ENCODE data around the gene NFKB1. TPM values are rescaled to one million over a fixed set of nuclear protein-coding genes. Genes with fewer than 3 reads are reported as not detected.

Gene NFKB1
- polyA plus RNA-seq, 2 of the 4 experiments (the other 2 are of a cell fraction) = 15.2 to 18.3 TPM

DNA sequence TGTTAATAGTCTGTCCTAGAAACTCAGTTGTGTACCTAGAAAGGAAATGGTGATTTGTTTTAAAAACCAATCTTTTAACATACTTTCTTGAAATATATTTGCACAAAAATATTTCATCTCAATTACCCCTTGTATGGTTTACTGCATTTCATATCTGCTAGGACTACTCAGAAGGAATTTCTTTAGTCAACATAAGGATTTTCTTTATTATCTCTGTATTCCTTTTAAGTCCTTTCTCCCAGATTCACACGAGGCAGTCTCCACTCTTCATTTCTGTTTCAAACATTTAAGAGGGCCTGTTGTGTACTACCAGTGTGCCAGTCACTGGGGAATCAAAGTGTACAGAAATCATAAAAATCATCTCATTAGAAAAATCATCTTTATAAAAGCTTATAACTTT is 28.8 kb downstream of the NFKB1 start (continued):
- TF ChIP-seq ESRRA (IDR thresholded peaks at IDR 0.05; ENCODE audit: borderline replicate concordance, low read length) = no peak
- no peak for TF ChIP-seq JUNB (IDR thresholded peaks at IDR 0.05)
- no peak for TF ChIP-seq BHLHE40 (IDR thresholded peaks at IDR 0.05; ENCODE audit: low read depth, low read length)
- TF ChIP-seq MAX (IDR thresholded peaks at IDR 0.05) = no peak
- no peak for TF ChIP-seq HDAC2 (IDR thresholded peaks at IDR 0.05)
- TF ChIP-seq, protein P1, sequence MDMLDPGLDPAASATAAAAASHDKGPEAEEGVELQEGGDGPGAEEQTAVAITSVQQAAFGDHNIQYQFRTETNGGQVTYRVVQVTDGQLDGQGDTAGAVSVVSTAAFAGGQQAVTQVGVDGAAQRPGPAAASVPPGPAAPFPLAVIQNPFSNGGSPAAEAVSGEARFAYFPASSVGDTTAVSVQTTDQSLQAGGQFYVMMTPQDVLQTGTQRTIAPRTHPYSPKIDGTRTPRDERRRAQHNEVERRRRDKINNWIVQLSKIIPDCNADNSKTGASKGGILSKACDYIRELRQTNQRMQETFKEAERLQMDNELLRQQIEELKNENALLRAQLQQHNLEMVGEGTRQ (IDR thresholded peaks at IDR 0.05) = no peak
- no peak for TF ChIP-seq ZSCAN20 (CRISPR knock-in tag; IDR thresholded peaks at IDR 0.05)
- TF ChIP-seq ZFP36 (IDR thresholded peaks at IDR 0.05; ENCODE audit: borderline replicate concordance, partially characterized antibody) = no peak

DNA sequence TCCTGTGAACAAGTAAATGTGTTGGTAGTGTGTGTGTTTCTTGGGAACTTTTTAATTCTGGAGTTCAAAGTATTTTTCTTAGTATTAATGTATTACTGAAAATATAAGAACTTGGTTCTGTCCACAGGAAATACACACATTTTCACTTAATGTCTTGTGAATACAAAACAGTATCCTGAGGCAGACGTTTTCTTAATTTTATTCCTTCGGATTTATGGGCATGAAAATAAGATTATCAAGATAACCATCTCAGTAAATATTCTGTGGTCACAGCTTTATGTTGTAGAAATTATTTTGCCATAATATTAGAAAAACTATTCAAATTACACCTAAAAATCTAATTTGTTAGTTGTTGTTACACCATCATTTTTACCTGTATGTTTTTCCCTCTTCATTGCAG is 29.8 kb downstream of the NFKB1 start:
- CTCF ChIA-PET = no interaction called here
- no peak for FAIRE-seq
- H3K4me1 ChIP-seq = peaks cover 7% of the 10 kb centered on the region; the same call in 2 of the 3 replicates
- POLR2A ChIA-PET = no interaction called here
- no peak for ATAC-seq
- DNase-seq (ENCODE audit: low read depth in 1 of 2, low spot score in 1 of 2) = no peak
- no peak overlapping the region for H3K4me2 ChIP-seq
- H3K27ac ChIP-seq = no peak overlapping the region
- H3K4me3 ChIP-seq = no peak overlapping the region
- TF ChIP-seq, protein P2, sequence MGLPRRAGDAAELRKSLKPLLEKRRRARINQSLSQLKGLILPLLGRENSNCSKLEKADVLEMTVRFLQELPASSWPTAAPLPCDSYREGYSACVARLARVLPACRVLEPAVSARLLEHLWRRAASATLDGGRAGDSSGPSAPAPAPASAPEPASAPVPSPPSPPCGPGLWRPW (IDR thresholded peaks at IDR 0.05) = no peak
- H3K9me3 ChIP-seq = no peaks in the 10 kb centered on the region
- 89% methylated on average over 2 of the region's 2 CpGs for WGBS (ENCODE audit: missing lambda C conversion rate)

DNA sequence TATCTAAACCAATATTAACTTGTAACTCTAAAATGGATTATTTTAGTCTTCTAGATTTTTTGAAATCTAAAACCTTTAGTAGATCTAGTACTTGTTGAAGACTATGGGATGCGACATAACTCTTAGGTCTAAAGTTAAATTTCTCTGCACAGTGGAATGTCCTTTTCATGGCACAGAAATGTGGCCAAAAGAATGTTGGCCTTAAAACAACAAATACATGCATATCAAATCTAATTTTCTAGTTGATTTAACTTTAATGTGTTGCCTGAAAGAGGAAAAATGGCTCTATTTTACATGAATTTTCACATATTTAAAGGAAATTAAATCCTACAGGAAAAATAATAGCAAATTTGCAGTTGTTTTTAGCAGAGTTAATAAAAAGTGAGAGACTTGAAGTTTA is 30.3 kb downstream of the NFKB1 start:
- Histone ChIP-seq H3K4me2 (no peak overlapping the region), H3K4me1 (peaks cover 7% of the 10 kb centered on the region; the same call in 2 of the 3 replicates), H3K9me3 (no peaks in the 10 kb centered on the region), H3K27ac (no peak overlapping the region), H3K4me3 (no peak overlapping the region)
- FAIRE-seq (no peak), DNase-seq (ENCODE audit: low read depth in 1 of 2, low spot score in 1 of 2) (no peak), ATAC-seq (no peak)
- 90% methylated on average over 1 of the region's 1 CpG for WGBS (ENCODE audit: missing lambda C conversion rate)
- ChIA-PET CTCF (no interaction called here), POLR2A (no interaction called here)
- TF ChIP-seq MAX (IDR thresholded peaks at IDR 0.05) = no peak
- no peak for TF ChIP-seq CBX8 (IDR thresholded peaks at IDR 0.05)
- TF ChIP-seq MAFK (IDR thresholded peaks at IDR 0.05; ENCODE audit: partially characterized antibody) = no peak
- no peak for TF ChIP-seq ZFP36 (IDR thresholded peaks at IDR 0.05; ENCODE audit: borderline replicate concordance, partially characterized antibody)
- no peak for TF ChIP-seq CBX2 (IDR thresholded peaks at IDR 0.05; ENCODE audit: borderline replicate concordance, low read depth)
- TF ChIP-seq, protein P3, sequence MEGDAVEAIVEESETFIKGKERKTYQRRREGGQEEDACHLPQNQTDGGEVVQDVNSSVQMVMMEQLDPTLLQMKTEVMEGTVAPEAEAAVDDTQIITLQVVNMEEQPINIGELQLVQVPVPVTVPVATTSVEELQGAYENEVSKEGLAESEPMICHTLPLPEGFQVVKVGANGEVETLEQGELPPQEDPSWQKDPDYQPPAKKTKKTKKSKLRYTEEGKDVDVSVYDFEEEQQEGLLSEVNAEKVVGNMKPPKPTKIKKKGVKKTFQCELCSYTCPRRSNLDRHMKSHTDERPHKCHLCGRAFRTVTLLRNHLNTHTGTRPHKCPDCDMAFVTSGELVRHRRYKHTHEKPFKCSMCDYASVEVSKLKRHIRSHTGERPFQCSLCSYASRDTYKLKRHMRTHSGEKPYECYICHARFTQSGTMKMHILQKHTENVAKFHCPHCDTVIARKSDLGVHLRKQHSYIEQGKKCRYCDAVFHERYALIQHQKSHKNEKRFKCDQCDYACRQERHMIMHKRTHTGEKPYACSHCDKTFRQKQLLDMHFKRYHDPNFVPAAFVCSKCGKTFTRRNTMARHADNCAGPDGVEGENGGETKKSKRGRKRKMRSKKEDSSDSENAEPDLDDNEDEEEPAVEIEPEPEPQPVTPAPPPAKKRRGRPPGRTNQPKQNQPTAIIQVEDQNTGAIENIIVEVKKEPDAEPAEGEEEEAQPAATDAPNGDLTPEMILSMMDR (IDR thresholded peaks at IDR 0.05) = no peak
- TF ChIP-seq RARB (CRISPR knock-in tag; IDR thresholded peaks at IDR 0.05) = no peak
- TF ChIP-seq, protein P1 (IDR thresholded peaks at IDR 0.05) = no peak
- no peak for TF ChIP-seq EP300 (IDR thresholded peaks at IDR 0.05)
- no peak for TF ChIP-seq POLR2A (IDR thresholded peaks at IDR 0.05; ENCODE audit: low read length)
- no peak for TF ChIP-seq GATA3 (IDR thresholded peaks at IDR 0.05; ENCODE audit: borderline replicate concordance)
- no peak for TF ChIP-seq REST (IDR thresholded peaks at IDR 0.05)
- no peak for TF ChIP-seq CHD2 (IDR thresholded peaks at IDR 0.05; ENCODE audit: low read length, partially characterized antibody)
- TF ChIP-seq MAZ (IDR thresholded peaks at IDR 0.05; ENCODE audit: borderline replicate concordance, low read depth, low read length) = no peak
- TF ChIP-seq FOSB (CRISPR knock-in tag; IDR thresholded peaks at IDR 0.05) = no peak
- no peak for TF ChIP-seq JUNB (IDR thresholded peaks at IDR 0.05)

All from A549 (cell line).